WERI-Rb-1 (cell line): ENCODE results near the gene THBD.

ENCODE experiments used
- DNase-seq: peaks from one replicate; pipeline ENCODE4 v3.0.0-alpha.2; 2020
- H3K27ac ChIP-seq: fragments of 250-450 bp; sonication (Bioruptor Pico); 2 replicates; pipeline ENCODE4 v1.5.1; 2020; ENCODE audit warnings: mild to moderate bottlenecking, moderate library complexity
- H3K27me3 ChIP-seq: fragments of 250-450 bp; sonication (Bioruptor Pico); 2 replicates; pipeline ENCODE4 v1.5.1; 2021; ENCODE audit warnings: mild to moderate bottlenecking, low read depth, moderate library complexity; ENCODE audit not compliant: insufficient read depth, severe bottlenecking
- H3K36me3 ChIP-seq: fragments of 250-450 bp; sonication (Bioruptor Pico); 2 replicates; pipeline ENCODE4 v1.5.1; 2020; ENCODE audit warnings: mild to moderate bottlenecking, moderate library complexity
- H3K4me3 ChIP-seq: 2 replicates; pipeline ENCODE4 v1.5.1; 2011; ENCODE audit warnings: low read depth, mild to moderate bottlenecking, control low read depth, low read length
- H3K9me3 ChIP-seq: fragments of 250-450 bp; sonication (Bioruptor Pico); 2 replicates; pipeline ENCODE4 v1.5.1; 2021; ENCODE audit warnings: mild to moderate bottlenecking, moderate library complexity; ENCODE audit not compliant: severe bottlenecking
- CTCF ChIP-seq: IDR thresholded peaks from 2 replicates; pipeline ENCODE4 v1.5.1; 2011; ENCODE audit warnings: low read depth, mild to moderate bottlenecking, control low read depth, inconsistent platforms, low read length

THBD gene

GRCh38 chr20:23019403-23019802, 30.1 kb downstream of the THBD start:
- no peak overlapping the region for H3K27ac ChIP-seq

GRCh38 chr20:23018941-23019340, 30.5 kb downstream of the THBD start:
- peaks cover 67% of the 10 kb centered on the region for H3K27me3 ChIP-seq
- H3K27ac ChIP-seq = no peak overlapping the region
- no peaks in the 10 kb centered on the region for H3K36me3 ChIP-seq
- no peak for TF ChIP-seq CTCF
- no peak overlapping the region for H3K4me3 ChIP-seq
- no peak for DNase-seq
- H3K9me3 ChIP-seq = no peaks in the 10 kb centered on the region

More at GRCh38 chr20:23019403-23019802, 30.1 kb downstream of the THBD start:
- Histone ChIP-seq H3K27me3 (peaks cover 68% of the 10 kb centered on the region), H3K4me3 (no peak overlapping the region), H3K36me3 (no peaks in the 10 kb centered on the region), H3K9me3 (no peaks in the 10 kb centered on the region)
- no peak for DNase-seq
- no peak for TF ChIP-seq CTCF

GRCh38 chr20:23018432-23018831, 31.0 kb downstream of the THBD start:
- H3K4me3 ChIP-seq = no peak overlapping the region
- H3K27ac ChIP-seq = no peak overlapping the region
- no peaks in the 10 kb centered on the region for H3K9me3 ChIP-seq
- DNase-seq = no peak
- peaks cover 67% of the 10 kb centered on the region for H3K27me3 ChIP-seq
- H3K36me3 ChIP-seq = no peaks in the 10 kb centered on the region
- no peak for TF ChIP-seq CTCF

GRCh38 chr20:23017516-23017915, 32.0 kb downstream of the THBD start:
- Histone ChIP-seq H3K9me3 (no peaks in the 10 kb centered on the region), H3K27me3 (peaks cover 70% of the 10 kb centered on the region), H3K27ac (no peak overlapping the region), H3K4me3 (no peak overlapping the region), H3K36me3 (no peaks in the 10 kb centered on the region)
- DNase-seq = no peak
- no peak for TF ChIP-seq CTCF

- Histone ChIP-seq H3K36me3 (no peaks in the 10 kb centered on the region), H3K27me3 (peaks cover 65% of the 10 kb centered on the region), H3K27ac (no peak overlapping the region), H3K9me3 (no peaks in the 10 kb centered on the region), H3K4me3 (no peak overlapping the region)
- TF ChIP-seq CTCF = no peak
- no peak for DNase-seq
These were observed 36.0 kb downstream of the THBD start for GRCh38 chr20:23013429-23013828.

GRCh38 chr20:23011008-23011721, 38.3 kb downstream of the THBD start:
- DNase-seq = no peak

More at GRCh38 chr20:23011008-23011721, 38.3 kb downstream of the THBD start:
- Histone ChIP-seq H3K27me3 (peaks cover 62% of the 10 kb centered on the region), H3K27ac (no peak overlapping the region), H3K36me3 (no peaks in the 10 kb centered on the region), H3K4me3 (no peak overlapping the region), H3K9me3 (no peaks in the 10 kb centered on the region)
- TF ChIP-seq CTCF = no peak
